Measurements from ENCODE around the gene TMCO4.
A peak's percentile ranks its signal among the peaks of the same experiment; 100 is the strongest.

The TMCO4 gene

GRCh38 chr1:19656780-19657466 lies 142.8 kb downstream of the TMCO4 start:
- in situ Hi-C loops (cut with HindIII; ENCODE audit: low pct_unique_long_range_greater_than_20kb, low sequenced_read_pairs) = no loop called here
- no peak for DNase-seq (ENCODE audit: low read depth in 1 of 2, low spot score in 1 of 2)
- no peak for TF ChIP-seq JUND (IDR thresholded peaks at IDR 0.05; ENCODE audit: low read depth)

- in situ Hi-C loops (cut with HindIII; ENCODE audit: low pct_unique_long_range_greater_than_20kb, low sequenced_read_pairs) = no loop called here
- TF ChIP-seq JUND (IDR thresholded peaks at IDR 0.05; ENCODE audit: low read depth) = no peak
- no peak for DNase-seq (ENCODE audit: low read depth in 1 of 2, low spot score in 1 of 2)
Measured at GRCh38 chr1:19656134-19656779, 143.5 kb downstream of the TMCO4 start.

GRCh38 chr1:19655718-19656080 lies 144.0 kb downstream of the TMCO4 start:
- no peak for TF ChIP-seq JUND (IDR thresholded peaks at IDR 0.05; ENCODE audit: low read depth)
- no peak for DNase-seq (ENCODE audit: low read depth in 1 of 2, low spot score in 1 of 2)
- in situ Hi-C loops (cut with HindIII; ENCODE audit: low pct_unique_long_range_greater_than_20kb, low sequenced_read_pairs) = no loop called here

GRCh38 chr1:19654886-19655717 lies 144.6 kb downstream of the TMCO4 start:
- DNase-seq (ENCODE audit: low read depth in 1 of 2, low spot score in 1 of 2) = no peak
- TF ChIP-seq JUND (IDR thresholded peaks at IDR 0.05; ENCODE audit: low read depth) = no peak
- in situ Hi-C loops (cut with HindIII; ENCODE audit: low pct_unique_long_range_greater_than_20kb, low sequenced_read_pairs) = no loop called here

GRCh38 chr1:19654386-19654785 lies 145.3 kb downstream of the TMCO4 start:
- in situ Hi-C loops (cut with HindIII; ENCODE audit: low pct_unique_long_range_greater_than_20kb, low sequenced_read_pairs) = no loop called here
- DNase-seq (ENCODE audit: low read depth in 1 of 2, low spot score in 1 of 2) = no peak

GRCh38 chr1:19651141-19651737 lies 148.5 kb downstream of the TMCO4 start:
- peak in 1 of 2 experiments; percentile 38 for DNase-seq (ENCODE audit: low read depth in 1 of 2, low spot score in 1 of 2)
- no peak for TF ChIP-seq JUND (IDR thresholded peaks at IDR 0.05; ENCODE audit: low read depth)
- in situ Hi-C loops (cut with HindIII; ENCODE audit: low pct_unique_long_range_greater_than_20kb, low sequenced_read_pairs) = no loop called here

More at GRCh38 chr1:19654386-19654785, 145.3 kb downstream of the TMCO4 start:
- TF ChIP-seq JUND (IDR thresholded peaks at IDR 0.05; ENCODE audit: low read depth) = no peak

GRCh38 chr1:19650416-19651140 lies 149.1 kb downstream of the TMCO4 start:
- no peak for DNase-seq (ENCODE audit: low read depth in 1 of 2, low spot score in 1 of 2)
- in situ Hi-C loops (cut with HindIII; ENCODE audit: low pct_unique_long_range_greater_than_20kb, low sequenced_read_pairs) = no loop called here

GRCh38 chr1:19648689-19649088 lies 151.0 kb downstream of the TMCO4 start:
- in situ Hi-C loops (cut with HindIII; ENCODE audit: low pct_unique_long_range_greater_than_20kb, low sequenced_read_pairs) = no loop called here
- DNase-seq (ENCODE audit: low read depth in 1 of 2, low spot score in 1 of 2) = peak in 1 of 2 experiments; percentile 74
- no peak for TF ChIP-seq JUND (IDR thresholded peaks at IDR 0.05; ENCODE audit: low read depth)

More at GRCh38 chr1:19650416-19651140, 149.1 kb downstream of the TMCO4 start:
- TF ChIP-seq JUND (IDR thresholded peaks at IDR 0.05; ENCODE audit: low read depth) = no peak

GRCh38 chr1:19648239-19648638 lies 151.5 kb downstream of the TMCO4 start:
- no peak for DNase-seq (ENCODE audit: low read depth in 1 of 2, low spot score in 1 of 2)
- no peak for TF ChIP-seq JUND (IDR thresholded peaks at IDR 0.05; ENCODE audit: low read depth)
- in situ Hi-C loops (cut with HindIII; ENCODE audit: low pct_unique_long_range_greater_than_20kb, low sequenced_read_pairs) = no loop called here

- TF ChIP-seq JUND (IDR thresholded peaks at IDR 0.05; ENCODE audit: low read depth) = no peak
- in situ Hi-C loops (cut with HindIII; ENCODE audit: low pct_unique_long_range_greater_than_20kb, low sequenced_read_pairs) = no loop called here
- no peak for DNase-seq (ENCODE audit: low read depth in 1 of 2, low spot score in 1 of 2)
Measured at GRCh38 chr1:19647643-19648042, 152.1 kb downstream of the TMCO4 start.

- in situ Hi-C loops (cut with HindIII; ENCODE audit: low pct_unique_long_range_greater_than_20kb, low sequenced_read_pairs) = no loop called here
- DNase-seq (ENCODE audit: low read depth in 1 of 2, low spot score in 1 of 2) = no peak
- TF ChIP-seq JUND (IDR thresholded peaks at IDR 0.05; ENCODE audit: low read depth) = no peak
Measured at GRCh38 chr1:19646377-19647319, 153.1 kb downstream of the TMCO4 start.
